K562 (cell line): ENCODE data around the gene MYCBP. TPM values are rescaled to one million over a fixed set of nuclear protein-coding genes. Genes with fewer than 3 reads are reported as not detected.

Experiments used
- ATAC-seq: fragments of 200-7000 bp; cut with Tn5 transposase; 3 replicates; pipeline ENCODE4 v1.9.1; 2020; ENCODE audit warnings: moderate library complexity
- BruUV-seq: library from RNA; stranded (reverse); fragments of 400-500 nt; replicated peaks from 2 replicates; lab custom pipeline; 2021; lab: Mats Ljungman, UMichigan
- CTCF ChIA-PET: fragments of 300-600 bp; formaldehyde crosslinking; extraction: SDS; loops from one replicate; lab custom pipeline; 2021; ENCODE audit warnings: low intra/inter-chr PET ratio; lab: Yijun Ruan, JAX
- POLR2A ChIA-PET: fragments of 300-600, 350-650 bp; sonication (Branson Sonifier 250); formaldehyde crosslinking; extraction: SDS; loops from one replicate; lab custom pipeline; 2021; ENCODE audit warnings: antibody characterized with exemption, inconsistent platforms; lab: Yijun Ruan, JAX
- DNase-seq, 4 experiments: peaks; one replicate each; pipeline versions ENCODE4 v3.0.0 to v3.0.0-alpha.2; 2011 to 2018; ENCODE audit warnings: low spot score in 3 of 4, mixed read lengths in 3 of 4; ENCODE audit errors: extremely low read depth in 1 of 4
- FAIRE-seq: peaks from 2 replicates; lab custom pipeline; 2011; peaks lifted over from hg19 to GRCh38; lab: Jason Lieb, UNC
- H2AFZ ChIP-seq: 2 replicates; pipeline ENCODE4 v1.6.0; 2011; ENCODE audit warnings: low read depth, low read length, control low read depth, inconsistent platforms
- H3K27ac ChIP-seq: fragments of 200-600 bp; 3 replicates; pipeline ENCODE4 v1.8.0; 2011; ENCODE audit warnings: low read depth, mild to moderate bottlenecking, control low read depth, inconsistent platforms, low read length, moderate library complexity, mixed read lengths; ENCODE audit errors: extremely low read depth
- H3K27me3 ChIP-seq, 2 experiments: fragments of 300-600 bp in 1 of 2; 2 replicates in 1 of 2; 3 replicates in 1 of 2; pipeline versions ENCODE4 v1.6.0 to v1.8.0; 2011; ENCODE audit warnings: inconsistent platforms in 2 of 2, low read length in 2 of 2, mild to moderate bottlenecking in 1 of 2, mixed read lengths in 1 of 2, moderate library complexity in 1 of 2; ENCODE audit not compliant: control insufficient read depth in 2 of 2, insufficient read depth in 2 of 2
- H3K36me3 ChIP-seq: fragments of 300-600 bp; 3 replicates; pipeline ENCODE4 v1.8.0; 2011; ENCODE audit warnings: mild to moderate bottlenecking, low read length, inconsistent platforms; ENCODE audit not compliant: control insufficient read depth, insufficient read depth
- H3K4me1 ChIP-seq, 2 experiments: fragments of 200-600 bp in 1 of 2; replicated peaks in 1 of 2; 2 replicates in 1 of 2; 3 replicates in 1 of 2; pipeline versions ENCODE4 v1.5.1 to v1.8.0; 2011; ENCODE audit warnings: inconsistent platforms in 2 of 2, low read length in 2 of 2, mild to moderate bottlenecking in 1 of 2, mixed read lengths in 1 of 2, moderate library complexity in 1 of 2; ENCODE audit not compliant: control insufficient read depth in 2 of 2, insufficient read depth in 2 of 2
- H3K4me2 ChIP-seq: 2 replicates; pipeline ENCODE4 v1.6.1; 2011; ENCODE audit warnings: low read length, control low read depth, inconsistent platforms, mixed read lengths; ENCODE audit not compliant: insufficient read depth
- H3K4me3 ChIP-seq: fragments of 200-600 bp; sonication (generic), shearing (Covaris generic); 2 replicates; pipeline ENCODE4 v1.5.1; 2016; ENCODE audit warnings: control low read depth, inconsistent platforms
- H3K79me2 ChIP-seq: fragments of 200-600 bp; 3 replicates; pipeline ENCODE4 v1.8.0; 2011; ENCODE audit warnings: low read length, inconsistent platforms; ENCODE audit not compliant: control insufficient read depth, insufficient read depth
- H3K9ac ChIP-seq, 2 experiments: 2 replicates each; pipeline versions ENCODE4 v1.6.0 to v1.6.1; 2011; ENCODE audit warnings: low read depth in 2 of 2, low read length in 2 of 2, control low read depth in 1 of 2, inconsistent platforms in 1 of 2, mild to moderate bottlenecking in 1 of 2, mixed read lengths in 1 of 2; ENCODE audit not compliant: insufficient read depth in 1 of 2
- H3K9me1 ChIP-seq: one replicate; pipeline ENCODE4 v1.6.0; 2011; ENCODE audit warnings: inconsistent platforms, mild to moderate bottlenecking, low read length, moderate library complexity; ENCODE audit not compliant: control insufficient read depth, insufficient read depth
- H3K9me3 ChIP-seq: replicated peaks from 2 replicates; pipeline ENCODE4 v1.5.1; 2011; ENCODE audit warnings: low read depth, low read length, inconsistent platforms; ENCODE audit not compliant: control insufficient read depth, insufficient read depth
- H4K20me1 ChIP-seq: replicated peaks from 2 replicates; pipeline ENCODE4 v1.6.1; 2011; ENCODE audit warnings: low read length, inconsistent platforms, mixed read lengths; ENCODE audit not compliant: control insufficient read depth, insufficient read depth
- FOXP4 ChIP-seq: sonication (generic); formaldehyde crosslinking; IDR thresholded peaks from 2 replicates; pipeline ENCODE4 v1.8.0; 2022; ENCODE audit warnings: mild to moderate bottlenecking, missing genetic modification reagents, borderline replicate concordance
- PCBP1 ChIP-seq: fragments of 200-400 bp; formaldehyde crosslinking; IDR thresholded peaks from 2 replicates; pipeline ENCODE4 v1.6.1; 2018; ENCODE audit warnings: mild to moderate bottlenecking, low read depth, low read length; ENCODE audit not compliant: poor library complexity, severe bottlenecking
- PHTF2 ChIP-seq: fragments of 250-450 bp; sonication (Bioruptor Pico); IDR thresholded peaks from 2 replicates; pipeline ENCODE4 v1.5.0; 2021; ENCODE audit warnings: mild to moderate bottlenecking
- TGIF2 ChIP-seq: sonication (generic); formaldehyde crosslinking; IDR thresholded peaks from 2 replicates; pipeline ENCODE4 v1.8.1; 2022; ENCODE audit warnings: mild to moderate bottlenecking, missing genetic modification reagents, moderate library complexity
- USF1 ChIP-seq: sonication (generic); formaldehyde crosslinking; IDR thresholded peaks from 2 replicates; pipeline ENCODE4 v1.9.0; 2022; ENCODE audit warnings: mild to moderate bottlenecking, missing genetic modification reagents
- ZBTB33 ChIP-seq: sonication (generic); formaldehyde crosslinking; IDR thresholded peaks from 2 replicates; pipeline ENCODE4 v1.8.1; 2023; ENCODE audit warnings: mild to moderate bottlenecking, missing genetic modification reagents
- ZSCAN29 ChIP-seq: fragments of 450-650 bp; IDR thresholded peaks from 2 replicates; pipeline ENCODE4 v1.6.1; 2017
- WGBS: fragments of 100-300 bp; shearing (Covaris generic); methylation state at CpG from one replicate; pipeline ENCODE4 v1.1.6; 2016; ENCODE audit warnings: low coverage, mixed read lengths; ENCODE audit not compliant: insufficient coverage; ENCODE audit errors: missing lambda C conversion rate; 5-methylcytosine and 5-hydroxymethylcytosine counted together
- in situ Hi-C: fragments of 300-500 bp; cut with MboI; formaldehyde crosslinking; loops from 4 replicates; pipeline ENCODE4 v1.15.0; 2018; ENCODE audit warnings: inconsistent platforms, mixed read lengths
- intact Hi-C: fragments of 100-400 bp; cut with micrococcal nuclease; formaldehyde crosslinking; loops from 2 replicates; pipeline ENCODE4 v1.14.2; 2022
- polyA plus RNA-seq, 8 experiments: library from polyadenylated mRNA; depleted of rRNA in 4 of 8; stranded (reverse) in 5 of 8; unstranded in 3 of 8; fragments of >200 nt; fragmentation: Nextera tagmentation in 2 of 8; fragmentation: Illumina TruSeq in 1 of 8; extraction: Ambion mirVana in 2 of 8; extraction: Trizol in 1 of 8; gene quantifications; 2 replicates each; pipeline versions ENCODE4 v1.2.1 to v1.2.3, GENCODE V29; 2011 to 2014; ENCODE audit warnings: inconsistent platforms in 1 of 8, missing spikeins in 1 of 8
- total RNA-seq, 7 experiments: library from RNA; depleted of rRNA in 6 of 7; stranded (reverse); fragments of >200 nt in 6 of 7; fragmentation: Illumina TruSeq in 2 of 7; extraction: Trizol in 2 of 7; gene quantifications; 2 replicates each; pipeline versions ENCODE4 v1.2.1 to v1.2.3, GENCODE V29; 2011 to 2021; ENCODE audit warnings: low replicate concordance in 1 of 7
- TF ChIP-seq, protein P1 (sequence below): sonication (generic); formaldehyde crosslinking; IDR thresholded peaks from 2 replicates; pipeline ENCODE4 v1.8.0; 2022; ENCODE audit warnings: mild to moderate bottlenecking, missing genetic modification reagents

Gene MYCBP
- total and polyA plus RNA-seq, 9 of the 15 experiments (the other 6 are each of a cell fraction or from before 2014, with no cell fraction given) = 32.3 to 253 (median 72.9) TPM

DNA sequence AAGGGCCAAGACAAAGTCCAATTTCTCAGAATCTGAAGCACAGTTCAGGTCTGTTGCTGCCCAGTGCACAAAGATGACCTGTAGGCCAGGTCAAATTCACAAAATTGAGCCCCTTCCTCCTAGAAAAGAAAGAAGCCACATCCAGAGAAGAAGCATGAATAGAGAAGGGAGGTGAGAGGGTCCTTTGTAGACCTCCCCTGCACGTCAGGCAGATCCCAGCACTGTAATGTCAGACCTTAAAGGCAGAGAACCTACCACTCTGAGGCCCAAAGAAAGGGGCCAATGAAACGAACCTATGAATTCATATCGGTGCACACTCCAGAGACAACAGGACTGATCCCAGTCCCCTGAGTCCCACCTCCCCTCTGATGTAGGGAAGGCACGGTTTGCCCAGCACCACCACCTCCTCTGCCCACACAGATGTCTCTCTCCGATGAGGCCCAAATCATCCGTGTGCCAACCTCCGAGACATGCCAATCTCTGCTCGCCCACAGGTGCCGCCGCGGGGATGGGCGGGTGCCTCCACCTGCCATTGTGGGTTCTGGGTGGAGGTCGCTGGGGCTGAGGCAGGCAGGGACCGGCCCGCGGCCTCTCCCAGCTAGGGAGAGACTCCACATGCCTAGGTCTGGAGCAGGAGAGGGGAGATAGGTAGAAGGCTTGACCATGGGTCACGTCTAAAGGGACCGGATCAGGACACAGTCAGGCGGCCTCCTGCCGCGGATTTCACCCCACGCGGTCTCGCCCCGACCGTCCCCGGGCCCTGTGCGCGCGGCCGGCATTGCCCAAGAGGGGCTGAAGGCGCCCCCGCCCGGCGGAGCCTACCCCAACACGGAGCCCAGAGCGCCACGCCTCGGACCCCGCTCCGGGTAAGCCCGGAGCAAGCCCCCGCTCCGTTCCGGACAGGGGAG lies 55.6 kb downstream of the MYCBP start:
- POLR2A ChIA-PET = interaction anchor here (0.5 to 0.8 kb wide), 3 partner anchors 84 to 1534 kb away, joined by 3 read pairs; no protein-coding TSS in a partner anchor
- no peak for ATAC-seq
- H3K9me3 ChIP-seq = peaks cover 21% of the 10 kb centered on the region
- DNase-seq = peak in 1 of 4 experiments; percentile 33
- no peak for FAIRE-seq
- WGBS = 83% methylated on average over 27 of the region's 45 CpGs
- H3K4me2 ChIP-seq = 0 out of 2 replicates have a peak overlapping the region, but pooled peaks have one; percentile 65
- BruUV-seq = no TSS peak
- in situ Hi-C loops (loop anchor here (5.0 kb wide), 1 partner anchor 205 kb away; no protein-coding TSS in a partner anchor), intact Hi-C loops (loop anchor here (5.0 to 10.0 kb wide), 2 partner anchors 73 to 95 kb away; no protein-coding TSS in a partner anchor)
- H3K4me1 ChIP-seq = peaks cover 30 to 32% of the 10 kb centered on the region in 2 experiments
- H3K4me3 ChIP-seq = no peak overlapping the region
- no peaks in the 10 kb centered on the region; a peak in 1 of 5 replicates for H3K27me3 ChIP-seq
- peak overlapping the region; percentile 95; the same call in 1 of the 2 replicates for H2AFZ ChIP-seq
- CTCF ChIA-PET = interaction anchor here (0.6 to 2.1 kb wide), 4 partner anchors 18 to 210 kb away, joined by 4 to 9 read pairs (median 4); no protein-coding TSS in a partner anchor
- no peaks in the 10 kb centered on the region for H4K20me1 ChIP-seq
- no peaks in the 10 kb centered on the region for H3K36me3 ChIP-seq
- peak overlapping the region; percentile 87; the same call in 2 of the 3 replicates for H3K27ac ChIP-seq
- H3K79me2 ChIP-seq = no peaks in the 10 kb centered on the region
- peak overlapping the region; percentile 70 to 84; a peak in 3 of 4 replicates for H3K9ac ChIP-seq
- H3K9me1 ChIP-seq = no peaks in the 10 kb centered on the region
- TF ChIP-seq TGIF2 (CRISPR knock-in tag) (peak; percentile 48; the same call in 1 of the 2 replicates), PHTF2 (CRISPR knock-in tag) (no peak), ZBTB33 (CRISPR knock-in tag) (peak; percentile 92), ZSCAN29 (0 out of 2 replicates have a peak, but pooled peaks have one; percentile 15), FOXP4 (no peak), PCBP1 (peak; percentile 23), USF1 (CRISPR knock-in tag) (peak; percentile 7; the same call in 1 of the 2 replicates)
- TF ChIP-seq, protein P1, sequence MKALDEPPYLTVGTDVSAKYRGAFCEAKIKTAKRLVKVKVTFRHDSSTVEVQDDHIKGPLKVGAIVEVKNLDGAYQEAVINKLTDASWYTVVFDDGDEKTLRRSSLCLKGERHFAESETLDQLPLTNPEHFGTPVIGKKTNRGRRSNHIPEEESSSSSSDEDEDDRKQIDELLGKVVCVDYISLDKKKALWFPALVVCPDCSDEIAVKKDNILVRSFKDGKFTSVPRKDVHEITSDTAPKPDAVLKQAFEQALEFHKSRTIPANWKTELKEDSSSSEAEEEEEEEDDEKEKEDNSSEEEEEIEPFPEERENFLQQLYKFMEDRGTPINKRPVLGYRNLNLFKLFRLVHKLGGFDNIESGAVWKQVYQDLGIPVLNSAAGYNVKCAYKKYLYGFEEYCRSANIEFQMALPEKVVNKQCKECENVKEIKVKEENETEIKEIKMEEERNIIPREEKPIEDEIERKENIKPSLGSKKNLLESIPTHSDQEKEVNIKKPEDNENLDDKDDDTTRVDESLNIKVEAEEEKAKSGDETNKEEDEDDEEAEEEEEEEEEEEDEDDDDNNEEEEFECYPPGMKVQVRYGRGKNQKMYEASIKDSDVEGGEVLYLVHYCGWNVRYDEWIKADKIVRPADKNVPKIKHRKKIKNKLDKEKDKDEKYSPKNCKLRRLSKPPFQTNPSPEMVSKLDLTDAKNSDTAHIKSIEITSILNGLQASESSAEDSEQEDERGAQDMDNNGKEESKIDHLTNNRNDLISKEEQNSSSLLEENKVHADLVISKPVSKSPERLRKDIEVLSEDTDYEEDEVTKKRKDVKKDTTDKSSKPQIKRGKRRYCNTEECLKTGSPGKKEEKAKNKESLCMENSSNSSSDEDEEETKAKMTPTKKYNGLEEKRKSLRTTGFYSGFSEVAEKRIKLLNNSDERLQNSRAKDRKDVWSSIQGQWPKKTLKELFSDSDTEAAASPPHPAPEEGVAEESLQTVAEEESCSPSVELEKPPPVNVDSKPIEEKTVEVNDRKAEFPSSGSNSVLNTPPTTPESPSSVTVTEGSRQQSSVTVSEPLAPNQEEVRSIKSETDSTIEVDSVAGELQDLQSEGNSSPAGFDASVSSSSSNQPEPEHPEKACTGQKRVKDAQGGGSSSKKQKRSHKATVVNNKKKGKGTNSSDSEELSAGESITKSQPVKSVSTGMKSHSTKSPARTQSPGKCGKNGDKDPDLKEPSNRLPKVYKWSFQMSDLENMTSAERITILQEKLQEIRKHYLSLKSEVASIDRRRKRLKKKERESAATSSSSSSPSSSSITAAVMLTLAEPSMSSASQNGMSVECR (CRISPR knock-in tag) = peak; percentile 3; the same call in 1 of the 2 replicates
